Astrocyte (in vitro differentiated cells and primary cell): ENCODE results near the gene KRT17. TPM values are rescaled to one million over a fixed set of nuclear protein-coding genes. Genes with fewer than 3 reads are reported as not detected.
A peak's percentile ranks its signal among the peaks of the same experiment; 100 is the strongest.

Source experiments
- DNase-seq: peaks from one replicate; pipeline ENCODE4 v3.0.0-alpha.2; 2010; ENCODE audit warnings: low read depth
- FAIRE-seq: peaks from 2 replicates; lab custom pipeline; 2011; peaks lifted over from hg19 to GRCh38; lab: Jason Lieb, UNC
- H2AFZ ChIP-seq: 2 replicates; pipeline ENCODE4 v1.6.0; 2012; ENCODE audit warnings: low read depth, low read length, inconsistent platforms
- H3K27ac ChIP-seq: 2 replicates; pipeline ENCODE4 v1.5.1; 2011; ENCODE audit warnings: low read depth, low read length, inconsistent platforms
- H3K27me3 ChIP-seq: 2 replicates; pipeline ENCODE4 v1.6.0; 2011; ENCODE audit warnings: low read length, inconsistent platforms; ENCODE audit not compliant: insufficient read depth
- H3K36me3 ChIP-seq: 2 replicates; pipeline ENCODE4 v1.5.1; 2011; ENCODE audit warnings: low read length, inconsistent platforms; ENCODE audit not compliant: insufficient read depth
- H3K4me1 ChIP-seq: 2 replicates; pipeline ENCODE4 v1.5.1; 2011; ENCODE audit warnings: low read length, inconsistent platforms; ENCODE audit not compliant: insufficient read depth
- H3K4me2 ChIP-seq: 2 replicates; pipeline ENCODE4 v1.6.0; 2012; ENCODE audit warnings: low read length, inconsistent platforms
- H3K4me3 ChIP-seq: 2 replicates; pipeline ENCODE4 v1.5.1; 2011; ENCODE audit warnings: low read depth, mild to moderate bottlenecking, low read length, inconsistent platforms; ENCODE audit not compliant: insufficient read depth
- H3K79me2 ChIP-seq: 2 replicates; pipeline ENCODE4 v1.6.0; 2012; ENCODE audit warnings: mild to moderate bottlenecking, low read length, inconsistent platforms; ENCODE audit not compliant: insufficient read depth
- H3K9ac ChIP-seq: 2 replicates; pipeline ENCODE4 v1.6.0; 2012; ENCODE audit warnings: mild to moderate bottlenecking, low read length, inconsistent platforms
- H3K9me3 ChIP-seq: 2 replicates; pipeline ENCODE4 v1.5.1; 2012; ENCODE audit warnings: low read depth, mild to moderate bottlenecking, low read length, inconsistent platforms; ENCODE audit not compliant: insufficient read depth
- H4K20me1 ChIP-seq: 2 replicates; pipeline ENCODE4 v1.6.0; 2012; ENCODE audit warnings: low read length, inconsistent platforms; ENCODE audit not compliant: insufficient read depth
- H3K27ac Mint-ChIP-seq: one replicate; pipeline ENCODE4 v1.8.0; 2021; ENCODE audit warnings: mild to moderate bottlenecking, mixed read lengths; ENCODE audit not compliant: unreplicated experiment
- H3K27me3 Mint-ChIP-seq: one replicate; pipeline ENCODE4 v1.8.0; 2021; ENCODE audit warnings: low read depth, mixed read lengths; ENCODE audit not compliant: unreplicated experiment
- H3K36me3 Mint-ChIP-seq: one replicate; pipeline ENCODE4 v1.8.0; 2021; ENCODE audit warnings: low read depth, mixed read lengths; ENCODE audit not compliant: unreplicated experiment
- H3K4me1 Mint-ChIP-seq: one replicate; pipeline ENCODE4 v1.8.0; 2021; ENCODE audit warnings: low read depth, mixed read lengths; ENCODE audit not compliant: unreplicated experiment
- H3K4me3 Mint-ChIP-seq: one replicate; pipeline ENCODE4 v1.8.0; 2021; ENCODE audit warnings: mild to moderate bottlenecking, moderate library complexity, mixed read lengths; ENCODE audit not compliant: unreplicated experiment
- H3K9me3 Mint-ChIP-seq: one replicate; pipeline ENCODE4 v1.8.0; 2021; ENCODE audit warnings: mild to moderate bottlenecking, mixed read lengths; ENCODE audit not compliant: unreplicated experiment
- EZH2 ChIP-seq: IDR thresholded peaks from 2 replicates; pipeline ENCODE4 v1.6.1; 2012; ENCODE audit warnings: mild to moderate bottlenecking, low read length, inconsistent platforms; ENCODE audit not compliant: insufficient read depth
- total RNA-seq: library from RNA; stranded (reverse); gene quantifications from 2 replicates; pipeline ENCODE4 v1.2.1, GENCODE V29; 2021
- TF ChIP-seq, protein P1 (sequence below): IDR thresholded peaks from 2 replicates; pipeline ENCODE4 v1.5.1; 2011; ENCODE audit warnings: low read depth, mild to moderate bottlenecking, inconsistent platforms, low read length, moderate library complexity; ENCODE audit not compliant: insufficient read depth

The KRT17 gene
- total RNA-seq, 1 donor from 2014 or later: 21.4 TPM

DNA sequence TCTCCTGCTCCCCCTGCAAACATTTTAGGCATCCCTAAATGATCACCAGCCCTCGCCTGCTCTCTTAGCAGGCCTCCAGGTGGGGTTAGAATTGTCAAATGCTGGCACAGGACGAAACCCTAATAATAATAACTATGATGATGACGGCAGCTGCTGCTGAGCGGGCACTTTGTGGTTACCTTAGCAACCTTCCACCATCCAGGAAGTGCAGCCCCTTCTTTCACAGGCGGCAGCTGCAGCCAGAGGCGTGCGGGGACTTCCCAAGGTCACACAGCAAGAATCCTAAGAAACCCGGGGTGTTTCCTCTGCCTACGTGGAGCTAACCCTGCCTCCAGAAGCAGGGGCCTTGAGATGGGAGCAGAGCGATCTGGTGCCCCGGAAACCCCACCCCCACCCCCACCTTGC lies 41.9 kb upstream of the KRT17 start:
- H3K27ac ChIP-seq: peak overlapping the region; percentile 62

GRCh38 chr17:41665566-41666236 lies 41.3 kb upstream of the KRT17 start:
- TF ChIP-seq EZH2: no peak
- TF ChIP-seq, protein P1, sequence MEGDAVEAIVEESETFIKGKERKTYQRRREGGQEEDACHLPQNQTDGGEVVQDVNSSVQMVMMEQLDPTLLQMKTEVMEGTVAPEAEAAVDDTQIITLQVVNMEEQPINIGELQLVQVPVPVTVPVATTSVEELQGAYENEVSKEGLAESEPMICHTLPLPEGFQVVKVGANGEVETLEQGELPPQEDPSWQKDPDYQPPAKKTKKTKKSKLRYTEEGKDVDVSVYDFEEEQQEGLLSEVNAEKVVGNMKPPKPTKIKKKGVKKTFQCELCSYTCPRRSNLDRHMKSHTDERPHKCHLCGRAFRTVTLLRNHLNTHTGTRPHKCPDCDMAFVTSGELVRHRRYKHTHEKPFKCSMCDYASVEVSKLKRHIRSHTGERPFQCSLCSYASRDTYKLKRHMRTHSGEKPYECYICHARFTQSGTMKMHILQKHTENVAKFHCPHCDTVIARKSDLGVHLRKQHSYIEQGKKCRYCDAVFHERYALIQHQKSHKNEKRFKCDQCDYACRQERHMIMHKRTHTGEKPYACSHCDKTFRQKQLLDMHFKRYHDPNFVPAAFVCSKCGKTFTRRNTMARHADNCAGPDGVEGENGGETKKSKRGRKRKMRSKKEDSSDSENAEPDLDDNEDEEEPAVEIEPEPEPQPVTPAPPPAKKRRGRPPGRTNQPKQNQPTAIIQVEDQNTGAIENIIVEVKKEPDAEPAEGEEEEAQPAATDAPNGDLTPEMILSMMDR: peak; percentile 66
- Histone ChIP-seq H2AFZ (peak overlapping the region; percentile 94), H3K27ac (peak overlapping the region; percentile 62), H3K79me2 (no peaks in the 10 kb centered on the region), H3K4me3 (peak overlapping the region; percentile 56), H3K9me3 (no peaks in the 10 kb centered on the region), H3K4me1 (peaks cover 14% of the 10 kb centered on the region), H3K27me3 (no peaks in the 10 kb centered on the region), H3K9ac (peak overlapping the region; percentile 75), H4K20me1 (no peaks in the 10 kb centered on the region), H3K36me3 (no peaks in the 10 kb centered on the region), H3K4me2 (peak overlapping the region; percentile 88)
- Mint-ChIP-seq H3K27ac (peak overlapping the region; percentile 96), H3K4me1 (peaks cover 6% of the 10 kb centered on the region), H3K4me3 (peak overlapping the region; percentile 80), H3K9me3 (no peaks in the 10 kb centered on the region), H3K36me3 (no peaks in the 10 kb centered on the region), H3K27me3 (peaks cover 17% of the 10 kb centered on the region)
- peak; percentile 54 for DNase-seq
- no peak for FAIRE-seq

More for the DNA sequence above, 41.9 kb upstream of the KRT17 start:
- Mint-ChIP-seq H3K4me1 (peaks cover 6% of the 10 kb centered on the region), H3K36me3 (no peaks in the 10 kb centered on the region), H3K27ac (peak overlapping the region; percentile 96), H3K4me3 (peak overlapping the region; percentile 80), H3K27me3 (peaks cover 16% of the 10 kb centered on the region), H3K9me3 (no peaks in the 10 kb centered on the region)
- peaks cover 14% of the 10 kb centered on the region for H3K4me1 ChIP-seq
- no peak overlapping the region for H3K4me3 ChIP-seq
- TF ChIP-seq EZH2: no peak
- TF ChIP-seq, protein P1: no peak
- no peaks in the 10 kb centered on the region for H3K79me2 ChIP-seq
- H4K20me1 ChIP-seq: no peaks in the 10 kb centered on the region
- FAIRE-seq: no peak
- peak overlapping the region; percentile 85 for H2AFZ ChIP-seq
- no peaks in the 10 kb centered on the region for H3K36me3 ChIP-seq
- H3K9ac ChIP-seq: peak overlapping the region; percentile 75
- no peaks in the 10 kb centered on the region for H3K9me3 ChIP-seq
- H3K27me3 ChIP-seq: no peaks in the 10 kb centered on the region
- peak; percentile 49 for DNase-seq
- H3K4me2 ChIP-seq: peak overlapping the region; percentile 88
